ENCODE measurements around the gene SMG6. TPM values are rescaled to one million over a fixed set of nuclear protein-coding genes. Genes with fewer than 3 reads are reported as not detected.

SMG6 gene
- total and polyA plus RNA-seq, 2 donors (not counting 1 experiment from before 2014, with no cell fraction given) = 10.6 to 35.5 TPM

- no peaks in the 10 kb centered on the region for H3K27me3 Mint-ChIP-seq
- ChIA-PET POLR2A (interaction anchor here (0.6 to 1.2 kb wide), 3 partner anchors 12 to 31 kb away, joined by 3 to 5 read pairs (median 3); no protein-coding TSS in a partner anchor), CTCF (interaction anchor here (3.3 to 6.6 kb wide), 3 partner anchors 23 to 157 kb away, joined by 14 to 92 read pairs (median 32); partner anchors contain the start of gene HIC1)
- Histone ChIP-seq H3K4me2 (replicated peaks; ENCODE audit: low read depth, low read length, poor library complexity, severe bottlenecking) (peak overlapping the region; percentile 73), H2AFZ (ENCODE audit: insufficient read depth, low read depth, low read length, poor library complexity, severe bottlenecking) (no peak overlapping the region), H3K4me1 (ENCODE audit: control insufficient read depth in 2 of 2, insufficient read depth in 2 of 2, low read length in 2 of 2) (peaks cover 50 to 69% of the 10 kb centered on the region in 2 donors), H3K27ac (ENCODE audit: low read length in 2 of 2) (peak overlapping the region; percentile 40 to 85), H3K9me3 (ENCODE audit: control extremely low read depth in 1 of 3, control insufficient read depth in 2 of 3, insufficient read depth in 1 of 3, low read length in 2 of 3) (no peaks in the 10 kb centered on the region), H4K20me1 (ENCODE audit: control insufficient read depth, insufficient read depth, low read length, poor library complexity, severe bottlenecking) (no peaks in the 10 kb centered on the region), H3K36me3 (replicated peaks in 1 of 2; ENCODE audit: control extremely low read depth in 1 of 2, control insufficient read depth in 1 of 2, extremely low read depth in 1 of 2, insufficient read depth in 2 of 2, low read length in 1 of 2) (peaks cover 0 to 12% of the 10 kb centered on the region in 2 experiments), H3K79me2 (ENCODE audit: control insufficient read depth, insufficient read depth, low read length) (no peaks in the 10 kb centered on the region), H3K27me3 (replicated peaks in 1 of 4; ENCODE audit: control extremely low read depth in 1 of 4, control insufficient read depth in 3 of 4, insufficient read depth in 4 of 4, low read length in 3 of 4) (no peaks in the 10 kb centered on the region), H3K4me3 (ENCODE audit: control extremely low read depth in 1 of 5, extremely low read depth in 1 of 5, insufficient read depth in 1 of 5, low read depth in 2 of 5, low read length in 4 of 5) (no peak overlapping the region), H3K9ac (ENCODE audit: low read length) (no peak overlapping the region)
- H3K27ac Mint-ChIP-seq = peak overlapping the region; percentile 81
- peaks cover 72% of the 10 kb centered on the region for H3K4me1 Mint-ChIP-seq
- TF ChIP-seq, protein P1, sequence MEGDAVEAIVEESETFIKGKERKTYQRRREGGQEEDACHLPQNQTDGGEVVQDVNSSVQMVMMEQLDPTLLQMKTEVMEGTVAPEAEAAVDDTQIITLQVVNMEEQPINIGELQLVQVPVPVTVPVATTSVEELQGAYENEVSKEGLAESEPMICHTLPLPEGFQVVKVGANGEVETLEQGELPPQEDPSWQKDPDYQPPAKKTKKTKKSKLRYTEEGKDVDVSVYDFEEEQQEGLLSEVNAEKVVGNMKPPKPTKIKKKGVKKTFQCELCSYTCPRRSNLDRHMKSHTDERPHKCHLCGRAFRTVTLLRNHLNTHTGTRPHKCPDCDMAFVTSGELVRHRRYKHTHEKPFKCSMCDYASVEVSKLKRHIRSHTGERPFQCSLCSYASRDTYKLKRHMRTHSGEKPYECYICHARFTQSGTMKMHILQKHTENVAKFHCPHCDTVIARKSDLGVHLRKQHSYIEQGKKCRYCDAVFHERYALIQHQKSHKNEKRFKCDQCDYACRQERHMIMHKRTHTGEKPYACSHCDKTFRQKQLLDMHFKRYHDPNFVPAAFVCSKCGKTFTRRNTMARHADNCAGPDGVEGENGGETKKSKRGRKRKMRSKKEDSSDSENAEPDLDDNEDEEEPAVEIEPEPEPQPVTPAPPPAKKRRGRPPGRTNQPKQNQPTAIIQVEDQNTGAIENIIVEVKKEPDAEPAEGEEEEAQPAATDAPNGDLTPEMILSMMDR (IDR thresholded peaks at IDR 0.05) = no peak
- TF ChIP-seq EZH2 (IDR thresholded peaks at IDR 0.05; ENCODE audit: borderline replicate concordance, insufficient read depth, low read depth, low read length, poor library complexity, severe bottlenecking) = no peak
- intact Hi-C loops (cut with micrococcal nuclease) = loop anchor here (1.0 to 10.0 kb wide), 2 partner anchors 29 to 47 kb away; no protein-coding TSS in a partner anchor
- peak; percentile 58 for ATAC-seq (ENCODE audit: low read depth)
- peak overlapping the region; percentile 92 for H3K4me3 Mint-ChIP-seq
- DNase-seq = peak; percentile 74
- WGBS (ENCODE audit: insufficient coverage) = 19% methylated on average over 7 of the region's 10 CpGs
- H3K9me3 Mint-ChIP-seq (ENCODE audit: insufficient read depth) = no peaks in the 10 kb centered on the region
These were observed 215.9 kb downstream of the SMG6 start for GRCh38 chr17:2087597-2088211.

DNA sequence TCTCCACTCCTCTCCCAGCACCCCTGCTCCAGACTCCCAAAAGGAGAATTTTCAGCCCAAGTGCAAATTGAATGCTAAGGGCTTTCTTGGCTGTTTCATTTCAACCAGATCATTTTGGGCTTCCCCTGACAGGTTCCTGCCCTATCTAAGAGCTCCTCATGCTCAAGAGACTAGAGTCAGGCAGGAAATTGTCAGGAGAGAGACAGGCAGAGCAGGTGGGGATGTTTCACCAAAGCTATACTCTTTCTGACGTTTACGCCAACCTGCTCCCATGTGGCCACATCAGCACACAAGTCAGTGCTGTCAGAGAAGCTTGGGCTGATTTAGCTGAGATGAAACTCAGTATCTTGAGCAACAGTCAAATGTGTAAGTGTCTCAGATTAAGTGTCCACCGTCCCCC, 217.3 kb downstream of the SMG6 start:
- H2AFZ ChIP-seq (ENCODE audit: insufficient read depth, low read depth, low read length, poor library complexity, severe bottlenecking) = no peak overlapping the region
- intact Hi-C loops (cut with micrococcal nuclease) = loop anchor here (10.0 kb wide), 1 partner anchor 48 kb away; no protein-coding TSS in a partner anchor
- no peak overlapping the region for H3K27ac ChIP-seq (ENCODE audit: low read length in 2 of 2)
- no peaks in the 10 kb centered on the region for H3K79me2 ChIP-seq (ENCODE audit: control insufficient read depth, insufficient read depth, low read length)
- DNase-seq (no peak), ATAC-seq (ENCODE audit: low read depth) (no peak)
- no peaks in the 10 kb centered on the region for H3K9me3 ChIP-seq (ENCODE audit: control extremely low read depth in 1 of 3, control insufficient read depth in 2 of 3, insufficient read depth in 1 of 3, low read length in 2 of 3)
- H3K27me3 Mint-ChIP-seq = no peaks in the 10 kb centered on the region
- peaks cover 0 to 22% of the 10 kb centered on the region in 2 experiments for H3K36me3 ChIP-seq (replicated peaks in 1 of 2; ENCODE audit: control extremely low read depth in 1 of 2, control insufficient read depth in 1 of 2, extremely low read depth in 1 of 2, insufficient read depth in 2 of 2, low read length in 1 of 2)
- H3K27me3 ChIP-seq (replicated peaks in 1 of 4; ENCODE audit: control extremely low read depth in 1 of 4, control insufficient read depth in 3 of 4, insufficient read depth in 4 of 4, low read length in 3 of 4) = no peaks in the 10 kb centered on the region
- peaks cover 70% of the 10 kb centered on the region for H3K4me1 Mint-ChIP-seq
- H3K9ac ChIP-seq (ENCODE audit: low read length) = no peak overlapping the region
- no peak overlapping the region for H3K4me3 ChIP-seq (ENCODE audit: control extremely low read depth in 1 of 5, extremely low read depth in 1 of 5, insufficient read depth in 1 of 5, low read depth in 2 of 5, low read length in 4 of 5)
- peaks cover 50 to 69% of the 10 kb centered on the region in 2 donors for H3K4me1 ChIP-seq (ENCODE audit: control insufficient read depth in 2 of 2, insufficient read depth in 2 of 2, low read length in 2 of 2)
- 27% methylated on average over 3 of the region's 3 CpGs for WGBS (ENCODE audit: insufficient coverage)
- ChIA-PET POLR2A (no interaction called here), CTCF (interaction anchor here (0.8 to 6.6 kb wide), 3 partner anchors 10 to 159 kb away, joined by 3 to 92 read pairs (median 7); partner anchors contain the start of gene HIC1)
- no peaks in the 10 kb centered on the region for H4K20me1 ChIP-seq (ENCODE audit: control insufficient read depth, insufficient read depth, low read length, poor library complexity, severe bottlenecking)
- H3K4me2 ChIP-seq (replicated peaks; ENCODE audit: low read depth, low read length, poor library complexity, severe bottlenecking) = no peak overlapping the region
- H3K9me3 Mint-ChIP-seq (ENCODE audit: insufficient read depth) = no peaks in the 10 kb centered on the region
- TF ChIP-seq, protein P1 (IDR thresholded peaks at IDR 0.05) = no peak
- H3K27ac Mint-ChIP-seq = peak overlapping the region; percentile 39
- no peak overlapping the region for H3K4me3 Mint-ChIP-seq

Data from B cell (primary cell).